Uterus (tissue), 4 donors: Measurements from ENCODE around the gene CNTNAP4. TPM values are rescaled to one million over a fixed set of nuclear protein-coding genes. Genes with fewer than 3 reads are reported as not detected.

Experiments used
- DNase-seq, 2 donors: peaks; one replicate each; pipeline ENCODE4 v3.0.0-alpha.2; 2019 to 2020
- H3K27ac ChIP-seq, 2 donors: fragments of 200-600 bp; sonication (generic); 1 replicate in 1 of 2; 2 replicates in 1 of 2; pipeline ENCODE4 v1.5.1; 2016 to 2018
- H3K27me3 ChIP-seq, 2 donors: fragments of 200-600 bp; sonication (generic); one replicate each; pipeline ENCODE4 v1.5.1; 2018 to 2019; ENCODE audit warnings: control low read depth in 1 of 2
- H3K36me3 ChIP-seq, 2 donors: fragments of 200-600 bp; sonication (generic); one replicate each; pipeline ENCODE4 v1.5.1; 2019; ENCODE audit warnings: control low read depth in 1 of 2
- H3K4me1 ChIP-seq, 2 donors: fragments of 200-600 bp; sonication (generic); one replicate each; pipeline ENCODE4 v1.5.1; 2018 to 2019; ENCODE audit warnings: control low read depth in 1 of 2
- H3K4me3 ChIP-seq, 2 donors: fragments of 200-600 bp; sonication (generic); 1 replicate in 1 of 2; 2 replicates in 1 of 2; pipeline ENCODE4 v1.5.1; 2018 to 2019; ENCODE audit warnings: mild to moderate bottlenecking in 1 of 2
- H3K9me3 ChIP-seq, 2 donors: fragments of 200-600 bp; sonication (generic); one replicate each; pipeline ENCODE4 v1.5.1; 2019; ENCODE audit warnings: control low read depth in 1 of 2
- CTCF ChIP-seq, 4 experiments: fragments of 200-600 bp in 2 of 4; fragments of 450-650 bp in 2 of 4; sonication (generic) in 2 of 4; IDR thresholded peaks; one replicate each; pipeline ENCODE4 v1.5.1; 2016 to 2019; ENCODE audit warnings: antibody characterized with exemption in 4 of 4, mild to moderate bottlenecking in 2 of 4, moderate library complexity in 1 of 4
- POLR2A ChIP-seq, 2 donors: fragments of 450-650 bp; IDR thresholded peaks; one replicate each; pipeline ENCODE4 v1.6.1; 2016; ENCODE audit warnings: antibody characterized with exemption in 2 of 2, mild to moderate bottlenecking in 1 of 2, moderate library complexity in 1 of 2
- intact Hi-C: fragments of 100-400 bp; cut with DNase I; formaldehyde crosslinking; loops from one replicate; pipeline ENCODE4 v1.15.1; 2023; ENCODE audit warnings: low total_unique reads
- total RNA-seq, 4 donors: library from RNA; depleted of rRNA in 3 of 4; stranded (reverse); fragments of >200 nt in 3 of 4; gene quantifications; one replicate each; pipeline versions ENCODE4 v1.1.0 to v1.2.4, GENCODE V29; 2014 to 2023
- donor health status: DM: yes; HTN: yes; CAD: no.

Gene CNTNAP4
- total RNA-seq, 4 donors from 2014 or later: 20.3 TPM; not detected in 3

GRCh38 chr16:76268824-76269223 lies 8.4 kb upstream of the CNTNAP4 start:
- Histone ChIP-seq H3K27ac (no peak overlapping the region), H3K36me3 (no peaks in the 10 kb centered on the region), H3K27me3 (no peaks in the 10 kb centered on the region), H3K4me1 (no peaks in the 10 kb centered on the region), H3K9me3 (no peaks in the 10 kb centered on the region), H3K4me3 (no peak overlapping the region)
- DNase-seq: no peak
- intact Hi-C loops: no loop called here
- TF ChIP-seq CTCF (IDR thresholded peaks at IDR 0.05) (no peak), POLR2A (IDR thresholded peaks at IDR 0.05) (no peak)

GRCh38 chr16:76277460-76278030 lies 344 bp downstream of the CNTNAP4 start:
- Histone ChIP-seq H3K27ac (no peak overlapping the region), H3K4me1 (no peaks in the 10 kb centered on the region), H3K4me3 (no peak overlapping the region), H3K27me3 (no peaks in the 10 kb centered on the region), H3K36me3 (no peaks in the 10 kb centered on the region), H3K9me3 (no peaks in the 10 kb centered on the region)
- intact Hi-C loops: no loop called here
- TF ChIP-seq CTCF (IDR thresholded peaks at IDR 0.05) (no peak), POLR2A (IDR thresholded peaks at IDR 0.05) (no peak)
- DNase-seq: no peak

- Histone ChIP-seq H3K9me3 (no peaks in the 10 kb centered on the region), H3K4me1 (no peaks in the 10 kb centered on the region), H3K4me3 (no peak overlapping the region), H3K27me3 (no peaks in the 10 kb centered on the region), H3K27ac (no peak overlapping the region), H3K36me3 (no peaks in the 10 kb centered on the region)
- intact Hi-C loops: no loop called here
- TF ChIP-seq CTCF (IDR thresholded peaks at IDR 0.05): no peak
- no peak for TF ChIP-seq POLR2A (IDR thresholded peaks at IDR 0.05)
- no peak for DNase-seq
Measured at GRCh38 chr16:76278086-76278485, 885 bp downstream of the CNTNAP4 start.

GRCh38 chr16:76278980-76279379 lies 1.8 kb downstream of the CNTNAP4 start:
- no peak for TF ChIP-seq POLR2A (IDR thresholded peaks at IDR 0.05)
- no peak for TF ChIP-seq CTCF (IDR thresholded peaks at IDR 0.05)
- no peak overlapping the region for H3K4me3 ChIP-seq
- no peak overlapping the region for H3K27ac ChIP-seq
- no peaks in the 10 kb centered on the region for H3K4me1 ChIP-seq
- no peaks in the 10 kb centered on the region for H3K36me3 ChIP-seq
- no peak for DNase-seq
- H3K9me3 ChIP-seq: no peaks in the 10 kb centered on the region
- intact Hi-C loops: no loop called here
- H3K27me3 ChIP-seq: no peaks in the 10 kb centered on the region

GRCh38 chr16:76280421-76281215 lies 3.4 kb downstream of the CNTNAP4 start:
- TF ChIP-seq POLR2A (IDR thresholded peaks at IDR 0.05) (no peak), CTCF (IDR thresholded peaks at IDR 0.05) (no peak)

More at GRCh38 chr16:76280421-76281215, 3.4 kb downstream of the CNTNAP4 start:
- intact Hi-C loops: no loop called here
- Histone ChIP-seq H3K27ac (no peak overlapping the region), H3K9me3 (no peaks in the 10 kb centered on the region), H3K4me1 (no peaks in the 10 kb centered on the region), H3K36me3 (no peaks in the 10 kb centered on the region), H3K27me3 (no peaks in the 10 kb centered on the region), H3K4me3 (no peak overlapping the region)
- DNase-seq: no peak
